ENCODE data around the gene SESN2.

DNA sequence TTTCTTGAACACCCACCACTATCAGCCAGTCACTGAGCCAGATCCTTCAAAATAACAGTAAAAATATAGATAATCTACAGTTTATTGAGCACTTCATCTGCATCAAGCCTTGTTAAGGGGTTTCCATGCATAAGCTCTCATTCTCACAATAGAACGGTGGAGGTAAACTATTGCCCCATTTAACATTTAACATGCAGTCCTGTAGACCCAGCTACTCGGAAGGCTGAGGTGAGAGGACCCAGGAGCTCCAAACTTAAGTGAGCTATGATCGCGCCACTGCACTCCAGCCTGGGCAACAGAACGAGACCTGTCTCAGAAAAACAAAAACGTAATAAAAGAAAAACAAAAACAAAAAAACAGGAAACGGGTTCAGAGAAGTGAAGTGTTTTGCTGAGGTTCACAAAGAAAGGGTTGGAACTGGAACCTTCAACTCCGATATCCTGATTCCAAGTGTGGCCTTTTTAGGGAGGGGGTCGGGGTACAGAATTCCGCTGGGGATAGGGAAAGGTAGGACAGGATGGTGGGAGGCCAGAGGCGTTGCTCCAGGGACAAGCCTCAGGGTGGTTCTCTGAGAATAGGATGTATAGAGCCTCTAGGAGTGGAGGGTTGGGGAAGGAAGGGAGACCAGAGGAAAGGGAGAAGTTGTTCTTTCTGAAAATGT lies 11.6 kb upstream of the SESN2 start:
- TF ChIP-seq POLR2A (IDR thresholded peaks at IDR 0.05; ENCODE audit: low read depth, low read length) (no peak), POLR2AphosphoS5 (IDR thresholded peaks at IDR 0.05; ENCODE audit: low read depth, low read length) (no peak), TAF1 (IDR thresholded peaks at IDR 0.05; ENCODE audit: low read depth, low read length) (no peak)

All from GM12891 (cell line).